HG02938 (cell line): ENCODE data around the gene MCOLN2.
A peak's percentile ranks its signal among the peaks of the same experiment; 100 is the strongest.
"Not testable (repeated sequence)": the region's sequence is repeated elsewhere in the genome, so short reads cannot be mapped to it uniquely, and the experiment has no call there.

Source experiments
- ATAC-seq: cut with Tn5 transposase; IDR thresholded peaks from one replicate; pipeline ENCODE4 v1.9.1; 2021; ENCODE audit warnings: mild to moderate bottlenecking, moderate library complexity; ENCODE audit not compliant: unreplicated experiment

Gene MCOLN2

DNA sequence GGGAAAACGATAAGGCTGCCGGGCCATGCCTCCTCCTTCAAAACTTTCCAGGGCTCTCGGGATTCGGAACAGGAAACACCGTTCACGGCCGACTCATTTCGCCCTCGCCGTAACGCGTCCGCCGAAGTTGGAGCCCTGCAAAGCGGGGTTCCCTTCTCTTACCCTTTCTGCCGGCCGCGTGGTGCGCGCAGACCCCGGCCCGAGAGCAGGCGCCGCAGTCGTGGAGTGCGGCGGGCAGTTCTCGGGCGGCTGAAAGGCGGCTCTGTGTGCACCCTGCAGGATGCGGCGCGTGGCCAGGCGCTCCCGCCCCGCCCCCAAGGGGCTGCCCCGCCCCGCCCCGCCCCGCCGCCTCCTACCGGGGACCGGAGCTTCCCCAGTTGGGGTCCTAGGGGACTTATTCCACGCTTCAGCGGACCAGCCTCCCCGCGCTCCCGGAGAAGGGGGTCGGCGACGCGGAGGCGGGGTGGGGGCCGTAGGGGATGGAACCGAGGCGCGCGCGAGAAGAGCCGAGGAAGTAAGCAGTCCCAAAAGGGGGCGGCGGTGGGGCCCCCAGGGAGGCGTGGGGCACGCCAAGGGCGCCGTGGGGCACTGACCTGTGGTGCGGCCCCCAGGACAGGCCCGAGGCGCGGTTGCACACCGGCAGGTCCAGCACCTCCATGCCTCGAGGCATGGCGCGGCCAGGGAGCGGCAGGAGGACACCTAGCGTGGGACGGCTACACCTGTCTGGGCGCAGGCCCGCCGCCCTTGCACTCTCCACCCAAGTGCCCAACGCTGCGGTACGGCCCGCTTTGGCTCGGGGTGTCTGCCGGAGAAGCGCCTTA, at the start of gene MCOLN2:
Gene MCOLN2 (minus strand): TSS at position 268 of the 821 bp plus-strand sequence. CDS start 241 bp downstream, at position 27.
- ATAC-seq, result peak; percentile 37

DNA sequence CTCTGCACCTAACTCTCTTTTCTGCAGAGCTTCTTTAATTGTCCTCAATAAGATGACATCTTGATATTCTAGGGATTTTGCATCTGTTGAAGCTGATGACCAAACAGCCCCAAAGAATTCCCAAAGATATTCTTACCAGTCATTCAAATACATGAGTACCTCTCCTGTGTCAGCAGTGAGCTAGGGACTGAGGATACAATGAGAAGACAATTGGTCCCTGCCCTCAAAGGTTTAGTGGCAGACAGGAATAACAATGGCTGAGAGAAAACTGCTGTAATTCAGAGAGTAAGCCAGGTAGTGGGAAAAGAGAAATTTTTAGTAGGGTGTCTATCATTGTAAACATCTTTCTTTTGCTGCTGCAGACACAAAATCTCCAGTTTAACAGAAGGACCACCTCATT, 45.5 kb upstream of the MCOLN2 start:
- no peak for ATAC-seq

DNA sequence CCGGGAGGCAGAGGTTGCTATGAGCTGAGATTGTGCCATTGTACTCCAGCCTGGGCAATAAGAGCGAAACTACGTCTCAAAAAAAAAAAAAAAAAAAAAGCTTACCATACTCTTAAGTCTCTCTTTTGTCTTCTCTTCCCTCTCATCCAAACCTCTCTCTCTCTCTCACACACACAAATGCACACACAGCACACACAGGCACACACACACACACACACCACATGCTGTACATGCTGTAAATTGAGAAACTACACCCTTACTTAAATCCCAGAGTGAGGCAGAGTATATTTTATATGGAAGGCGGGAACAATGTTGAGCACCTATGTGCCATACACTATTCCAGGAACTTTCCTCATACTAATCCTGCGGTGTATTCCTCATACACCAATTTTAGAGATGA, 44.9 kb upstream of the MCOLN2 start:
- ATAC-seq, result no peak

DNA sequence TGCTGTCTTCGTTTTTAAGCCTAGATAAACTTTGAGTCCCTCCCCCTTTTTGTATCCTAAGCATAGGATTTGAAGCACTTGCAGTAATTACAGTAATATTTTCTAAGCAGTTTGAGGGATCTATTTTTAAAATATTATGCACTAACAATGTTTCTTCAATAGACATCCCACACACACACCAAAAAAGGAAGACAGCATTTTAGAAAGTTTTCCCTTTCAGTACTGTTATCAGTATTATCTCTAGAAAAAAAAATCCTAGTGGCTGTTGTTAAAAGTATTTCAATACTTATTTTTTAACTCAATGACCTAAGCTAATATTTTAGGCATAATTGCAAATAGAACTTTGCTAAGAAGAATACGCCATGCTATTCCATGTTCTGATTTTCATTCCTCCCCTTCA, 36.3 kb upstream of the MCOLN2 start:
- ATAC-seq, result no peak

DNA sequence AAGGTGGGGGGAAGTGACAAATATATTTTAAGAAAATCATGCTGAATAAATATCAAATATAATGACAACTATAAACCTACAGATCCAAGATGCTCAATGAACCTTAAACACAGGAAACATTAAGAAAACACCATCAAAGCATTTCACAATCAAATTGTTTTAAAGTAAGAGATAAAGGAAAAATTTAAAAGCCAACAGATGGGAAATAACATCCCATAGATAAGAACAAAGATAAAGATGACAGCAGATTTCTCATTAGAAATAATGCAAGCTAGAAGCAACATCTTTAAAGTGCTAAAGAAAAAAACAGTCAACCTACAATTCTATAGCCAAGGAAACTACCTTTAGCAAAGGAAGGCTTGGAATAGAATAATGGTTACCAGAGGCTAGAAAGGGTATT, 33.6 kb upstream of the MCOLN2 start:
- ATAC-seq, result no peak

DNA sequence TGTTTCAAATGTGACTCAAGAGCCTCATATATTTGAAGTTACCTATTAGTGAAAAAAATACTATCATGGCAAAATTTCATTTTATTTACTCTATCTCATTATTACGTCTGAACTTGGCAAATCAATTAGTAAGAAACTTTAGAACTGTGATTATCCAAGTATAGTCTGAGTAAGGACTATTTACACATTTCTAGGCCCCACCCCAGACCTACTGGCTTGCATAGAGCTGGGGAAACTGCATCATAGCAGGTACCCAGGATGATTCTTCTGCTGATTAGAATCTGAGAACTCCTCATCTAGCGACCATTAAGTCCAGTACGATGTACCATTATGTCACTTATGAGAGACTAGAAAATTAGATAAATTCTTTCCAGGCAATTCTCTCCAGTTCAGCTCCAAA, 31.2 kb upstream of the MCOLN2 start:
- no peak for ATAC-seq

DNA sequence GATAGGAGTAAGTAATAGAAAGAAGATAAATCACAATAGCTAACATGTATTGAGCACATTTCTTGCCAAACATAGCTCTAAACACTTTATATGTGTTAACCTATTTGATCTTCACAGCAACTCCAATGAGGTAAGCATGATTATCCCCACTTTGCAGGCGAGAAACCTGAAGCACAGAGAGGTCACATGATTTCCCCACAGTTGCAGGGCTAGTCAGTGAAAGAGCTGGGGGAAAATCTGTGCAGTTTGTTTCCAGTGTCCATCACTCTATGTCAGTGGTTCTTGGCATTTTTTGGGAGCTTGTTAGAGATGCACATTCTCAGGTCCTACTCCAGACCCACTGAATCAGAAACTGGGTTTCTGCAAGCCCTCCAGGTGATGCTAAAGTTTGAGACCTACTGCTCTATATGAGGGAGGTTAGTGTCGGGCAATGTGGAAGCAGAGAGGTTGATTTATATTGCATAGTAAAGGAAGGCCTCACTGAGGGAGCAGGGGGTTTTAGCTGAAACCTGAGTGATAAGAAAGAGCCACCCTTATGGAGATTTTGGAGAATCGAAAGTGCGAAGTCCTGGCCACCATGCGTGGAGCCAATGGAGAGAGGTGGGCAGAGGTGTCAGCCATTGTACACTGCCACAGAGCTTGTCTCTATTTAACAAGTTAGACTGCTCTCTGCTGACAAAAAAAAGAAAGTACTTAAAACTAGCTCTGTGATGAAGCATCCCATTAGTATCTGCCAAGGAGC, 30.5 kb upstream of the MCOLN2 start:
- peak; percentile 87 for ATAC-seq

DNA sequence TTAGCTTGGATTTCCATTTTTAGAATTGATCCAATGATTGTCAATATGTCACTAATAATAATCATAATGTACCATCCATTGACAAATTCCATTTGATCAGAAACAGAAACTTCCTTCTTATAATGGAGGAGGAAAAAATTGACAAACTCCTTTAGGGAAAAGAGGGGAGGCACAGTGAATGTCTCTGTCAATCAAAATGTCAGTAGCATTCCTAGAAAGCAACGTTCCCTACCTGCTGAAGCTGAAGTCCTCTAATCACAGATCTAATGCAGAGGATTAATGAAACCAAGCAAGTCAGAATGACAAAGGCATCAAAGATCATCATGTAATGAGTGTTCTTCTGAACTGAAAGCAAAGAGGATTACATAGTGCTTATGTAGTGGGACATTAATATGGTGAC, 29.0 kb upstream of the MCOLN2 start:
- ATAC-seq, result no peak

DNA sequence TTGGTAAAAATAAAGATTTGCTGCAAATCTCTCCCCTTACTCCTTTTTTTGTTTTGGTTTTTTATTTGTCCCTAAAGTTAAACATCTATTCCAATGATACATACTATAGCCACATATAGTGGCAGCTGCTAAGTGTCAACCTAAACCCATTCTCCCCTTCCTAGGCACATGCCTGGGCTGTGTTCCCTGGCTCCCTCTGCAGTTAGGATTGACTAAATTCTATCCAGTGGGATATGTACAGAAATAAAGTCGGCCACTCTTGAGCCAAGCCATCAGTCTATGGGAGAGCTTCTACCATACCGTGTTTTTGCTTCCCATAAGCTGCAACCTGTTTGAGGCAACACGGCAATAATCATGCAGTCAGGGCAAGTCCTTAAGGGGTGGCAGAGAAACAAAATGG, 27.8 kb upstream of the MCOLN2 start:
- no peak for ATAC-seq

DNA sequence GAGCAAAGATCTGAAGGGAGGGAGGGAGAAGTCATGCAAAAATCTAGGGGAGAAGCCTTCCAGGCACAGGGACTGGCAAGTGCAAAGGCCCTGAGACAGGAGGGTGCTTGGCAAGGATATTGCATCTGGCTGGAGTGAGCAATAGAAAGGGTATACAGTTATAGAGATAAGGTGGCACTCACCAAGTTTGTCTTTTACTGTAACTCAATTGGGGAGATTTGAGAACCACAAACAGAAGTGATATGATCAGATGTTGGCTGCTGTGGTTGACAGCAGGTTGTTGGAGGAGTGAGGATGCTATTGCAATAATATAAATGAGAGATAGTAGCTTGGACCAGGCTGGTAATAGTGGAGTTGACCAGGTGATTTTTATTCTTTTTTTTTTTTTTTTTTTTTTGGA, 25.8 kb upstream of the MCOLN2 start:
- ATAC-seq, result no peak

DNA sequence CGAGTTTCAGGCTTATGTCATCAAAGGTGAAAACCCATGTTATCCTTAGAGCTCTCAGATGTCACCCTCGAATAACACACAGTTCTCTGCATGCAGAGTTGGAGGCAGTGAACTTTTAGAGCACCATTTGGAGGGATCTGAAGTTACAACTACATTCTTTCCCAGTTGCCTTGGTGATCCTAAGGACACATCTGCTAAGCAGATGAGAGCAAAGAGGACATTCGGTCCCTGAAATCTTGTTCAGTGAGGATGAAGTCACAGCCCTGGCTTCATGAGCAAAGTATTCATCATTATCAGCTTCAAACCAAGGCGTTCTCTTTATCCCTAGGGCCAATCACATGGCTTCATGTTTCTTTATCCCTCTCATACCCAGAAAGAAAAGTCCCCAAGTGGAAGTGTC, 23.1 kb upstream of the MCOLN2 start:
- no peak for ATAC-seq

DNA sequence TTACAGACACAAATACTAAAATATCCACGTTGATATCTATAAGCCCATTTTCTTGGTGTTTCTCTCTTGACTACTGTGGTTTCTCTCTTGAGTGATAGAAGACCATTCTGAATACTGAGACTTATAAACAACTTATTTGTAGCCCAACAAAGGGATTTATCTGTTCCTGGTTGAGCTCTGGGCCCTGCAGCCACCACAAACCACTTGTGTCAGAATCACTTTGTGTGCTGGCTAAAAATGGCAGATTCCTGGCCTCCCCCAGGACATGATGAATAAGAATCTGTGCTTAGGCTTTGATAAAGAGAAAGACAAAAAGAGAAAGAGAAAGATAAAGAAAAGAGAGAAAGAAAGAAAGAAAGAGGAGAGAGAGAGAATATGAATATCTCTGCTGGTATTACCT, 18.9 kb upstream of the MCOLN2 start:
- ATAC-seq, result no peak

DNA sequence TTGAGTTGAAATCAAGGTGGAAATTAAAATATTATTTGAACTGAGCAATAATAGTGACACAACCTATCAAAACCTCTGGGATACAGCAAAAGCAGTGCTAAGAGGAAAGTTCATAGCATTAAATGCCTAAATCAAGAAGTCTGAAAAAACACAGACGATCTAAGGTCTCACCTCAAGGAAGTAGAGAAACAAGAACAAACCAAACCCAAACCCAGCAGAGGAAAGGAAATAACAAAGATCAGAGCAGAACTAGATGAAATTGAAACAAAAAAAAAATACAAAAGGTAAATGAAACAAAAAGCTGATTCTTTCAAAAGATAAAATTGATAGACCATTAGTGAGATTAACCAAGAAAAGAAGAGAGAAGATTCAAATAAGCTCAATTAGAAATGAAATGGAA, 8.7 kb upstream of the MCOLN2 start:
- not testable (repeated sequence) for ATAC-seq

DNA sequence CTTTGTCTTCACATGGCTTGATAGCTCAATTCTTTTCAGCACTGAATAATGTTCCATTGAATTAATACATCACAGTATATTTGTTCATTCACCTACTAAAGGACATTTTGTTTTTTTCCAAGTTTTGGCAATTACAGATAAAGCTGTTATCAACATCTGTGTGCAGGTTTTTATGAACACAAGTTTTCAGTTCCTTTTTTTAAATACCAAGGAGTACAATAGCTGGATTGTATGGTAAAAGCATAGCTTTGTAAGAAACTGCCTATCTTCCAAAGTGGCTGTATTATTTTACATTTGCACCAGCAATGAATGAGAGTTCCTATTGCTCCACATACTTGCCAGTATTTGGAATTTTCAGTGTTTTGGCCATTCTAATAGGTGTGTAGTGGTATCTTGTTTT, 4.8 kb upstream of the MCOLN2 start:
- no peak for ATAC-seq

DNA sequence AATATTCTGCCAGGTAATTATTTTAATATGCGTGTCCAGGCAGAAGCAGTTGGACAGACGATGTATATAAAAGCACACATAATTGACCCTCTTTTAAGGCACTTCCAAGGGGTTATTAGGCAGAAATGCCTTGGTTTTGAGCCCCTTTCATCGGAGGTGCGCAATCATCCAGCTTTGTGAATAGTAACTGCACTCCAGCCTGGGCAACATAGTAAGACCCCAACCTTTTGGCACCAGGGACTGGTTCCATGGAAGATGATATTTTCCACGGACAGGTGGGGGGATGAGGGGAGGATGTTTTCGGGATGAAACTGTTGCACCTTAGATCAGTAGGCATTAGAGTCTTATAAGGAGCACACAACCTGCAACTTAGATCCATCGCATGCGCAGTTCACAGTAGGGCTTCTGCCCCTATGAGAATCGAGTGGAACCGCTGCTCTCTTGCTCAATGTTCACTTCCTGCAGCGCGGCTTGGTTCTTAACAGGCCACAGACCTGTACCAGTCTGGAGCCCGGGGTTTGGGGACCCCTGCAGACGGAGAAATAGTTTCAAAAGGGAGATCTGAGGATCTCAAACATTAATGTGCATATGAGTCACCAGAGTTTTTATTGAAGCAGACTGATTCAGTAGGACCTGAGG, 1.8 kb upstream of the MCOLN2 start:
- no peak for ATAC-seq

DNA sequence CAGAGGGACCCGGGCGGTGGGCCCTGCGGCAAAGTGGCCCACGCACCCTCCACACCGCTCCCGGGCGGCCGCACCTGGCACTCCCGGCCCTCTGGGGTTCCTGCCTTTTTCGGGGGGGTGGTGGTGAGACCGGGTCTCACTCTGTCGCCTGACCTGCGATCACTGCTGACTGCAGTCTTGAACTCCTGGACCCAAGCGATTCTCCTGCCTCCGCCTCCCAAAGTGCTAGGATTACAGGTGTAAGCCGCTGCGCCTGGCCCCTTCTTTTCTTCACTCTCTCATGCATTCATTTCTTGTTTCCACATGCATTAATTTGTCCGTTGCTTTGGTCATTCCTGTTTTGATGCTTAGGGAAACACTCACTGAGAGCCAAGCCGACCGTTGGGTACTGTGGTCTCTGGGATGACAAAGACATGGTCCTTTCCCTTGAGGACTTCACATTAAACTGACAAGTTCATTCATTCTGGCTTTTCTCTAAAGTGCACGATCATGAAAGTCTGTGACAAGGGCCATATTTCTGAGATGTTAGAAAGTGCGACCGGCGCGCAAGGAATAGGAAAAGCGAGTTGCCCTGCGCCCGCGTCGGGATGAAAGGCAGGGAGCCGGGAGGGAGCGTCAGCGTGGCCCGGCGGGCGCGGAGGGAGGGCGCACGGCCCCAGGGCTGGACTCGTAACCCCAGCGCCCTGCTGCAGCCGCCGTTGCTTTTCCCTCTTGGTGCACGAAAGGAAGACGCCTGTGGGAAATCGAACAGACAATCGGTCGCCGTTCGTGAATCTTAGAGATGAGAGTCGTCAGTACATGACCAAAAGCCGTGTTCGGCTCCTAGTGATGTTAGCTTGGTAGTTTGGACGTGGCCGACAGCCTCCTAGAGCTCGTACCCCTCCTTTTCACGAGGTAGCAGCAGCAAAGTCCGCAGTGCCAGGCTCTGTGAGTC, 1.0 kb upstream of the MCOLN2 start:
- ATAC-seq, result peak; percentile 3

DNA sequence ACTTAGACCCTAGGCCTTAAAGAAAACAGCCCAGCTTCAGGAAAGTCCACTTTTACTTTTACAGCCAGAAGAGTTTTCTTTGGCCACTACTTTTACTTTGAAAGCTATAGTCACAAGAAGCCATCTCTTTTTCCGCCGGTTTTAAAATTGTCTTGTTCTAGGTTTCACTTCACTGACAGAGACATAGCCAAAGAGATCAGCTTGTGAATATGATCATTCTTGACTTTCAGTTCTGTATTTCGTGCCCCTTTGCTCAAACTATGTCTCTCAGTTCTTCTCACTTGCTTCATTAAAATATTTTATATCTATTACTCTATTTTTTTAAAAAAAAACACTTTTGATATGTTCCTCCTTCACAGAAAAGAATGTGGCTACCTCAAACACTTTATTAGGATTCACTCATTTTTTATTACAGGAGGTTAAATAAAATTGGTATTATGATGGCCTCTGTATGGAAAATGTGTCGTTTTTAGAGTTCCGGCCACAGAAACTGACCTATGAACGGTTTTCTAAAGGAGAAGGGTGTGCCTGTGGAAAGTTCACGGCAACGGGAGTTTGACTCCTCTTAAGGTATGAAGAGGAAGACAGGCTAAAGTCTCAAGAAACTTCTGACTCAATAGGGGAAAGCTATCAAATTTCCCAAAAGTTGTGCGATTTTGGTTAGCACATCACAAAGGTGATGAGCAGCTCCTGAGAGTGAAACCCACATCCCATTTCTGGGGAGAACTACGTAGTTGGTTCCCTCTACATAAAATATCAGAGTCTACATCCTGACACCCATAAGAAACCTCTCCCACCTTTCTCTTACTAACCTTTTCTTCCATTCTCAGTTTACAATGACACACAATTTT, 1.2 kb downstream of the MCOLN2 start:
- ATAC-seq, result peak; percentile 55

DNA sequence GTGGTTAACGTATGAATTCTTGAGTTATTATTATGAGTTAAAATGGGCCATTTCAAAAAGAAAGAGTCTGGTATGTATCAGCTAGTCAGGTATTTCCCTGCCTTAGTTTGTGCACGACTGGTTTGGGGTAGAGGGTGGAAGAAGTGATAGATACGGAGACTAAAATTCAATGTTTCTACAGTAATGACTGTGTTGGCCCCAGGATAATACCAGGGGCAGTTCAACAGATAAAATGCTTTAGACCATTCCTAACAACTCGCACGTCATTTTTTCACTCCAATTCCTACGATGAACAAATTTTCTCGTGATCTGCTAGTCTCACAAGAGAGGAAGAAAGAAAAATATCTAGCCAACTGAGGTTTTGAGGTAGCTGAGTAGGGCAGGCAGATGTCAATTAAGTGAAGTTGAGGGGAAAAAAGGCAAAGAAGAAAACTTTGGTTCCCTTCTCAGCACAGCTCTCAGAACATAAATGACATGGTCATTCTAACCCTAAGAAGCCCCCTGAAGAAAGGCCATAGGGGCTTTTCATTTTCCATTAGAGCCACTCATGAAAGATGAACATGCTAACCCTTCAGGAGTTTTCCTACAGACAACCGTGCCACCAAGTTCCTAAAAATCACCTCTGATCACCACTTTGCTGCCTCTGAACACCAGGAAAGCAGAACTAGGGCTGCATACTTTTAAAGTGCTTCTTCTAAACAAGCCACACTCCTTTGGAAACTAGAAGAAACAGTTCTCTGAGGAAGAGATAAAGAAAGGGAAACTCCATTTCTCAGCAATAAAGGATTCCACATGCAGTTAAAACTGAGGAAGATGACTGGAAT, 5.6 kb downstream of the MCOLN2 start:
- ATAC-seq, result peak; percentile 31

DNA sequence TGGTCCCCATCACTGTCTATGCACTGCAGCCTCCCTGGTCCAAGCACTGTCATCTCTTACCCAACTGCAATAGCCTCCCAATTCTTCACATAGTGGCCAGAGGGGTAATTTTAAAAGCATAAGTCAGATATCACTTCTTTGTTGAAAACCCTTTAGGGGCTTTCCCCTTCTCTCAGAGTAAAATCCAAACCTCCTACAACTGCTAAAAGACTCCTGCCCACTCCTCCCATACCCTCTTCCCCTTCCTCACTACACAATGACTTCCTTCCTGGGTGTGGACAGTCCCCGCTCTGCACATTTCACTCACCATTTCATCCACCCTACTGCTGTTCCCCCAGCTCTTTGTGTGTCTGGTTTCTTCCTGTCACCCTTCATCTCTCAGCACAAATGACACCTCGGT, 8.3 kb downstream of the MCOLN2 start:
- peak; percentile 55 for ATAC-seq
